GM19463 (cell line): ENCODE results near the gene NBEAL1.
"Not testable (repeated sequence)": the region's sequence is repeated elsewhere in the genome, so short reads cannot be mapped to it uniquely, and the experiment has no call there.

Experiments
- ATAC-seq: cut with Tn5 transposase; IDR thresholded peaks from one replicate; pipeline ENCODE4 v1.9.1; 2021; ENCODE audit warnings: mild to moderate bottlenecking, moderate library complexity; ENCODE audit not compliant: unreplicated experiment

NBEAL1 gene

GRCh38 chr2:203105996-203106395, 91.3 kb downstream of the NBEAL1 start:
- ATAC-seq = no peak

GRCh38 chr2:203110496-203110895, 95.8 kb downstream of the NBEAL1 start:
- ATAC-seq = not testable (repeated sequence)

- ATAC-seq = no peak
Observed at GRCh38 chr2:203112342-203112741, 97.7 kb downstream of the NBEAL1 start.

GRCh38 chr2:203115201-203115700, 100.6 kb downstream of the NBEAL1 start:
- ATAC-seq = not testable (repeated sequence)

- ATAC-seq = no peak
Observed at GRCh38 chr2:203122317-203122986, 107.8 kb downstream of the NBEAL1 start.

- ATAC-seq = no peak
Observed at GRCh38 chr2:203126996-203127395, 112.3 kb downstream of the NBEAL1 start.

GRCh38 chr2:203135105-203135504, 120.4 kb downstream of the NBEAL1 start:
- ATAC-seq = no peak

- ATAC-seq = no peak
Observed at GRCh38 chr2:203143391-203143790, 128.7 kb downstream of the NBEAL1 start.

- ATAC-seq = no peak
Observed at GRCh38 chr2:203149194-203149593, 134.5 kb downstream of the NBEAL1 start.

- ATAC-seq = no peak
Observed at GRCh38 chr2:203155406-203155805, 140.7 kb downstream of the NBEAL1 start.

GRCh38 chr2:203162722-203163121, 148.0 kb downstream of the NBEAL1 start:
- not testable (repeated sequence) for ATAC-seq

- no peak for ATAC-seq
Observed at GRCh38 chr2:203164311-203164935, 149.7 kb downstream of the NBEAL1 start.

GRCh38 chr2:203167751-203168150, 153.1 kb downstream of the NBEAL1 start:
- ATAC-seq = no peak

GRCh38 chr2:203170502-203170901, 155.8 kb downstream of the NBEAL1 start:
- ATAC-seq = no peak

GRCh38 chr2:203175371-203175770, 160.7 kb downstream of the NBEAL1 start:
- no peak for ATAC-seq

GRCh38 chr2:203177361-203177760, 162.7 kb downstream of the NBEAL1 start:
- no peak for ATAC-seq

- ATAC-seq = no peak
Observed at GRCh38 chr2:203185864-203186263, 171.2 kb downstream of the NBEAL1 start.

- ATAC-seq = not testable (repeated sequence)
Observed at GRCh38 chr2:203190547-203190946, 175.9 kb downstream of the NBEAL1 start.

GRCh38 chr2:203191026-203191425, 176.4 kb downstream of the NBEAL1 start:
- ATAC-seq = not testable (repeated sequence)

GRCh38 chr2:203191961-203192360, 177.3 kb downstream of the NBEAL1 start:
- no peak for ATAC-seq

GRCh38 chr2:203195331-203196036, 180.8 kb downstream of the NBEAL1 start:
- ATAC-seq = no peak

GRCh38 chr2:203200866-203201265, 186.2 kb downstream of the NBEAL1 start:
- no peak for ATAC-seq
